K562 (cell line): ENCODE data around the gene GLI3.

ENCODE experiments used
- ATF1 ChIP-seq, 2 experiments: fragments of 450-650 bp in 1 of 2; IDR thresholded peaks; 2 replicates each; pipeline ENCODE4 v1.6.1; 2016; ENCODE audit warnings: missing compliant biosample characterization in 1 of 2, missing genetic modification characterization in 1 of 2
- L3MBTL2 ChIP-seq: fragments of 450-650 bp; IDR thresholded peaks from 2 replicates; pipeline ENCODE4 v1.6.1; 2016; ENCODE audit warnings: mild to moderate bottlenecking, moderate library complexity
- MAFF ChIP-seq: IDR thresholded peaks from 2 replicates; pipeline ENCODE4 v1.6.1; 2012; ENCODE audit warnings: low read length, improper control_type of control experiment
- SRSF7 ChIP-seq: fragments of 200-400 bp; formaldehyde crosslinking; optimal IDR thresholded peaks from 2 replicates; pipeline ENCODE3; 2017; ENCODE audit warnings: mild to moderate bottlenecking, low read depth, low read length
- YBX1 ChIP-seq: fragments of 450-650 bp; IDR thresholded peaks from 2 replicates; pipeline ENCODE4 v1.7.1; 2016; ENCODE audit warnings: mild to moderate bottlenecking
- ZZZ3 ChIP-seq: fragments of 450-650 bp; IDR thresholded peaks from 2 replicates; pipeline ENCODE4 v1.6.1; 2016; ENCODE audit warnings: antibody characterized with exemption, mild to moderate bottlenecking, moderate library complexity
- TF ChIP-seq, protein P1 (sequence below): sonication (generic); formaldehyde crosslinking; IDR thresholded peaks from 2 replicates; pipeline ENCODE4 v1.4.0; 2020; ENCODE audit warnings: mild to moderate bottlenecking, missing genetic modification reagents

- TF ChIP-seq, protein P1, sequence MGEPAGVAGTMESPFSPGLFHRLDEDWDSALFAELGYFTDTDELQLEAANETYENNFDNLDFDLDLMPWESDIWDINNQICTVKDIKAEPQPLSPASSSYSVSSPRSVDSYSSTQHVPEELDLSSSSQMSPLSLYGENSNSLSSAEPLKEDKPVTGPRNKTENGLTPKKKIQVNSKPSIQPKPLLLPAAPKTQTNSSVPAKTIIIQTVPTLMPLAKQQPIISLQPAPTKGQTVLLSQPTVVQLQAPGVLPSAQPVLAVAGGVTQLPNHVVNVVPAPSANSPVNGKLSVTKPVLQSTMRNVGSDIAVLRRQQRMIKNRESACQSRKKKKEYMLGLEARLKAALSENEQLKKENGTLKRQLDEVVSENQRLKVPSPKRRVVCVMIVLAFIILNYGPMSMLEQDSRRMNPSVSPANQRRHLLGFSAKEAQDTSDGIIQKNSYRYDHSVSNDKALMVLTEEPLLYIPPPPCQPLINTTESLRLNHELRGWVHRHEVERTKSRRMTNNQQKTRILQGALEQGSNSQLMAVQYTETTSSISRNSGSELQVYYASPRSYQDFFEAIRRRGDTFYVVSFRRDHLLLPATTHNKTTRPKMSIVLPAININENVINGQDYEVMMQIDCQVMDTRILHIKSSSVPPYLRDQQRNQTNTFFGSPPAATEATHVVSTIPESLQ (CRISPR knock-in tag) = no peak
- no peak for TF ChIP-seq L3MBTL2
- no peak for TF ChIP-seq YBX1
- TF ChIP-seq SRSF7 = no peak
- TF ChIP-seq ATF1 (CRISPR knock-in tag; IDR thresholded peaks at IDR 0.05) = no peak
- TF ChIP-seq ATF1 (tag; IDR thresholded peaks at IDR 0.05) = no peak
- no peak for TF ChIP-seq MAFF
- TF ChIP-seq ZZZ3 = no peak
Measured at GRCh38 chr7:42053834-42054233, 183.2 kb downstream of the GLI3 start.
